HG03135 (cell line): Measurements from ENCODE around the gene BICC1.
"Not testable (repeated sequence)": the region's sequence is repeated elsewhere in the genome, so short reads cannot be mapped to it uniquely, and the experiment has no call there.

Experiments
- ATAC-seq: cut with Tn5 transposase; IDR thresholded peaks from one replicate; pipeline ENCODE4 v1.9.1; 2021; ENCODE audit warnings: mild to moderate bottlenecking, moderate library complexity; ENCODE audit not compliant: unreplicated experiment

BICC1 gene

DNA sequence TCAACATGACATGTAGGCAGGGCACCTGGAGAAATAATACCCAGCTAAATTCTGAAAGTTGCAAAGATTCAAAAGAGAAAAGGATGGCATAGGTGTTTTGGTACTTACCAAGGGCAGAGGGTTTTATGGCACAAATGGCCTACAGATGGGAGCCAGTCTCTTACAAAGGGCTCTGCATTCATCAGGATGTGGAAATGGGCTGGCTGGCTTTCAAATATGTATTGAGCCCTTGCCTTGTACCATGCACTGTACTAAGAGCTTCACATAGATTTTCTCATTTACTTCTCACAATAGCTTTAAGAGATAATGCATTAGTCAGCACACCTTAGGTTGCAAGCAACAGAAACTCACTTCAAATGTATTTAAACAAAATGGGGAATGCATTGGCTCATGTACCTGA is 327.1 kb downstream of the BICC1 start:
- no peak for ATAC-seq

DNA sequence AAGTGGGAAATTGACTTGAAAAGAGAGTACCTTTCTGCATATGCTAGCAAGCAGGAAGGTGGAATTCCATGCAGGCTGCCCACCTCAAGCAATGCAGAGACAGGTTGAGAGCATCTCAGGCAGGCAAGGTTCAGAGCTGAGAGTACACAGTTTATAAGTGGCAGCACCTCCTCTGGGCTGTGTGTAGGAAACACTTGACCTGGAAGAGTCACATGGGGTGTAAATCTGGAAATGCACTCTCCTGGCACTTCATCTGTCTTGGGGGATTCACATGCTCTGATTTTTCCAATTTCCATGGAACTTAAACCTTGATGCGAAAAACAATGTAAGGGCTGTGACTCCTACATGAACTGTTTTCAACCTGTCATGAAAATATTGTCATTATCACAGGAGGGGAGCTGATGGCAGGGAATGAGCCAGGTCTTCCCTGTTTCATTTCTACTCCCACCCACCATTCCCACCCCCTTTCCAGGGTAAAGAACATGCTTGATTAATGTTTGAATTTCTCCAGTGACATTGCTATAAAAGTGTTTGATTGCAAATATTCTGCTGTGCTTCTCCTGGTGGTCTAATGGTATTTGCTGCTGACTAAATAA is 328.3 kb downstream of the BICC1 start:
- ATAC-seq, result no peak

GRCh38 chr10:58842860-58843376 is 330.2 kb downstream of the BICC1 start:
- ATAC-seq, result no peak

GRCh38 chr10:58843760-58844159 is 331.1 kb downstream of the BICC1 start:
- ATAC-seq, result no peak

DNA sequence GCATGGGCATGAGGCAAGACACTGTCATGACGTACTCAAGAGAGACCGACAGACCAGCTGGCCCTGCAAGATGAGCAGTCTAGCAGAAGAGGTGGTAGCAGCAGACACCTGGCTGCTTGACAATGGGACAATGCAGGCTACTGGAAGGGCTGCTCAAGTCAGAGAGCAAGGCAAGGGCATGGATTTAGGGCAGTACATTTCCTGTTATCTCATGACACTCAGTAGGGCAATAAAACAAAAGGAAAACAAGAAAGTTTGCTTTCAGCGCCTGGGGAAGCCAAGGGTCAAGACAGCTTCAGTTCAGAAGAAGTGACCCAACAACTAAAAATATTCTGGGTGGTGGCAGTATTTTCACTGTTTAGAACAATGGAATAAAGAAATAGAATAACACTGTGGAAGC is 332.0 kb downstream of the BICC1 start:
- ATAC-seq, result no peak

DNA sequence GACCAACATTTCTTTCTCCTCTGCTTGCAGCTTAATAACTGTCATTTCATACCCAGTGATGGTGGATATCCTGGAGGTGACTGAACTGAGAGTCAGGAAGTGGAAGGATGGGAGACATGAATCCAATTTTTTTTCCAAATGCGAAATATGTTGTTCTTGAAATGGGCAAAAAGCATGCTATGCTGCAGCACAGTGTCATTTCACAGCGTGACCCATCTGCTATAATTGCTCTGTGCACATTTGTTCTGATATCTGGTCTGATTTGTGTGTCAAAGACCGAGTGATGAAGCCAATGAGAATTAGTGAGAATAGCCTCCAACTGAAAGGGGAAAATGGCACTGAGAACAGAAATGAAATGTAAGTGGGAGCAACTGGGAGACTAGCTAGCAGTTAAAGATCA is 334.2 kb downstream of the BICC1 start:
- no peak for ATAC-seq

- ATAC-seq, result no peak
Measured at GRCh38 chr10:58851606-58852005, 338.9 kb downstream of the BICC1 start.

- no peak for ATAC-seq
Measured at GRCh38 chr10:58853668-58854067, 341.0 kb downstream of the BICC1 start.

DNA sequence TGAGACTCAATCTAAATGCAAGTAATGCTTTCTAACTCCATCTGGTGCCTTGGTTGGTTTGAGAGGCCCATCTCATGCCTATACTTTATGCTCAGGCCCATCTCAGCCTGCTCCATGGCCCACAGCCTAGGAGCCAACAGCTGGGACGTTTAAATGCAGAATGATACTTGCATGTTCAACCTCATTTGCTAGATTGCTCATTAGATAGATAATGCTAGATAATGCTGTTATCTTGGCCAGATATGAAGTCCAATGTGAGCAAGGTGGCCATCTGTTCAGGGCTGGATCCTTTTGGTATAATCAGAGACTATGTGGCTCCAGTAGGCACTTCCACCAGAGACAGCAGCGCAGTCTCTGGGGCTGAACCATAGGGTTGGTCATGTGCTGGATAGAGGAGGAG is 342.1 kb downstream of the BICC1 start:
- no peak for ATAC-seq

GRCh38 chr10:58856508-58857240 is 344.0 kb downstream of the BICC1 start:
- ATAC-seq, result no peak

GRCh38 chr10:58857251-58857805 is 344.7 kb downstream of the BICC1 start:
- no peak for ATAC-seq

DNA sequence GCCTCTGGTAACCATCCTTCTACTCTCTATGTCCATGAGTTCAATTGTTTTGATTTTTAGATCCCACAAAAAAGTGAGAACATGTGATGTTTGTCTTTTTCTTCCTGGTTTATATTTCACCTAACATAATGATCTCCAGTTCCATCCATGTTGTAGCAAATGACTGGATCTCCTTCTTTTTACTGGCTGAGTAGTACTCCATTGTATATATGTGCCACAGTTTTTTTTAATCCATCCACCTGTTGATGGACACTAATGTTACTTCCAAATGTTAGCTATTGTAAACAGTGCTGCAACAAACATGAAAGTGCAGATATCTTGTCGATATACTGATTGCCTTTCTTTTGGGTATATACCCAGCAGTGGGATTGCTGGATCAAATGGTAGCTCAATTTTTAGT is 345.5 kb downstream of the BICC1 start:
- not testable (repeated sequence) for ATAC-seq

- ATAC-seq, result no peak
Measured at GRCh38 chr10:58859526-58859925, 346.9 kb downstream of the BICC1 start.

DNA sequence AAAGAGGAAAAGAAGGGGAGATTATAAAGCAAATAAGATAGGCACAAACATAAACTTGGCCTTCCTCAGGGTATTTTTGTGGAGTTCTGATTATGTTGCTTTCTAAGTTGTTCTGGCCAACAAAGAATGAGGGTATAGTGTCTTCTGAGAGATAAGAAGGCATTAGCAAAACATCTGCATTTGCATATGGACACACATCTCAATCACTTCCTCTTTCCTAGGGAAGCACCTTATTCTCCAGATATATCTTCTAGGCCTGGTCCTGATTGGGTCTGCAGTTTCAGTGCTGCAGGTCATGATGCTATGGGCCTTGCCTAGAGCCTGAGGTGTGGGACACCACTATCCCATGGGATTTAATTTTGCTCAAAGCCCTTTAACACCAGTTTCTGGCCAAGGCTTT is 355.0 kb downstream of the BICC1 start:
- ATAC-seq, result no peak

- no peak for ATAC-seq
Measured at GRCh38 chr10:58868736-58869435, 356.2 kb downstream of the BICC1 start.

GRCh38 chr10:58870070-58870469 is 357.4 kb downstream of the BICC1 start:
- no peak for ATAC-seq

DNA sequence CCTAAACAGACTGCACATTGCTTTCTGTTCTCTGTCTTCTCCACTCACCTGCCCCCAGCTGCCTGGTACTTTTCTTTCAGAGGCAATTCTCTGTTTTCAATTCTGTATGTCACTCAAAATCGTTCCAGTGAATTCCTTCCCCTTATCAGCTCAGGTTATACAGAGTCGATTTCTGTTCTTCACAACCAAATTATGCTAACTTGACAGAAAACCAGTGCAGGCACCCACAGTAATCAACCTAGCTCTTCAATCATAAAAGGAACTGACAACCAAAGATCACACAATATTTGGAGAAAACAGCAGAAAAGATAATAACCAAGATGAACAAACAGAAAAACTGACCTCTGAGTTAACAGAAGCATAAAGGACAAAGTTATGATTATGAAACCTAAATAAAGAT is 360.5 kb downstream of the BICC1 start:
- ATAC-seq, result no peak
